SJCRH30 (cell line): Measurements from ENCODE around the gene ZFHX2. TPM values are rescaled to one million over a fixed set of nuclear protein-coding genes. Genes with fewer than 3 reads are reported as not detected.

Experiments
- DNase-seq, 2 experiments: peaks; one replicate each; pipeline ENCODE4 v3.0.0-alpha.2; 2015 to 2020
- H3K27ac ChIP-seq: fragments of 250-450 bp; sonication (Bioruptor Pico); 2 replicates; pipeline ENCODE4 v1.5.1; 2020; ENCODE audit warnings: mild to moderate bottlenecking, moderate library complexity
- H3K27me3 ChIP-seq: fragments of 250-450 bp; sonication (Bioruptor Pico); 2 replicates; pipeline ENCODE4 v1.5.1; 2020; ENCODE audit warnings: mild to moderate bottlenecking, moderate library complexity
- H3K36me3 ChIP-seq: fragments of 250-450 bp; sonication (Bioruptor Pico); 2 replicates; pipeline ENCODE4 v1.5.1; 2020; ENCODE audit warnings: mild to moderate bottlenecking, moderate library complexity
- H3K4me1 ChIP-seq: fragments of 250-450 bp; sonication (Bioruptor Pico); 2 replicates; pipeline ENCODE4 v1.5.1; 2020; ENCODE audit warnings: mild to moderate bottlenecking, moderate library complexity
- H3K4me3 ChIP-seq: fragments of 250-450 bp; sonication (Bioruptor Pico); 2 replicates; pipeline ENCODE4 v1.5.1; 2020; ENCODE audit warnings: mild to moderate bottlenecking, moderate library complexity
- H3K9me3 ChIP-seq: fragments of 250-450 bp; sonication (Bioruptor Pico); replicated peaks from 2 replicates; pipeline ENCODE4 v1.5.1; 2020; ENCODE audit warnings: mild to moderate bottlenecking, moderate library complexity
- total RNA-seq: library from RNA; depleted of rRNA; stranded (reverse); fragments of >200 nt; shearing (Covaris generic); gene quantifications from 2 replicates; pipeline ENCODE4 v1.2.3, GENCODE V29; 2014; rRNA removed

Gene ZFHX2
- total RNA-seq, 1 experiment from 2014 or later = 0.04 TPM

DNA sequence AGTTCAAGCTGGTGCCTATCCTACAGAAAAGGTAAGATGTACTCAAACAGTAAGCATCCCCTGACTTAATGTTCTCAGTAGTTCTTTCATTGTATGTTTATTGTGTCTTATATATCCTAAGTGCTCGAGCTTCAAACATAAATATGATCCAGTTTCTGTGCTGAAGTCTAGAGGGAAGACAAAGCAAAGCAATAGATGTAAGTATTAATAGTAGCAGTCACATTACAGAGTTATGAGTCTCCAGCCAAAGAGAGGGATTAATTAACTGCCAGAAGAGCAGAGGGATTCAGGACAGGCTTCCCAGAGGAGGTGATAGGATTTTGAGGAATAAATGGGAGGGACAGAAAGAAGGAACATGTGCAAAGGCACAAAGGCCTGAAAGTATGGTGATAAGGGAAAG lies 80.6 kb downstream of the ZFHX2 start:
- H3K27ac ChIP-seq = no peak overlapping the region
- no peak overlapping the region for H3K4me3 ChIP-seq
- H3K4me1 ChIP-seq = no peaks in the 10 kb centered on the region
- H3K27me3 ChIP-seq = no peaks in the 10 kb centered on the region
- no peaks in the 10 kb centered on the region for H3K9me3 ChIP-seq
- no peak for DNase-seq
- H3K36me3 ChIP-seq = peaks cover 38% of the 10 kb centered on the region

Other genes with a start within 250 kb of the ZFHX2 start
- gene PPP1R3E, start 248.9 kb downstream of the ZFHX2 start, total RNA-seq = 6.6 and 9.7 TPM in 2 replicates
- 19.0 and 22.3 TPM in 2 replicates for gene BCL2L2, start 244.9 kb downstream of the ZFHX2 start, total RNA-seq
- 129 and 141 TPM in 2 replicates for gene PABPN1, start 230.3 kb downstream of the ZFHX2 start, total RNA-seq
- gene SLC22A17, start 198.9 kb downstream of the ZFHX2 start, total RNA-seq = 2.7 and 2.8 TPM in 2 replicates
- 22.5 and 26.4 TPM in 2 replicates for gene EFS, start 186.6 kb downstream of the ZFHX2 start, total RNA-seq
- not detected in 2 replicates for gene IL25, start 179.0 kb downstream of the ZFHX2 start, total RNA-seq
- gene CMTM5, start 174.7 kb downstream of the ZFHX2 start, total RNA-seq = 0.32 and 0.46 TPM in 2 replicates
- not detected in 2 replicates for gene MYH6, start 143.5 kb downstream of the ZFHX2 start, total RNA-seq
- 0.20 and 0.23 TPM in 2 replicates for gene MYH7, start 116.1 kb downstream of the ZFHX2 start, total RNA-seq
- 76.5 and 85.2 TPM in 2 replicates for gene NGDN, start 82.1 kb downstream of the ZFHX2 start, total RNA-seq
- gene THTPA, start 4.5 kb upstream of the ZFHX2 start, total RNA-seq = 12.3 and 14.9 TPM in 2 replicates
- gene AP1G2, start 16.0 kb upstream of the ZFHX2 start, total RNA-seq = not detected in 2 replicates
- gene JPH4, start 27.0 kb upstream of the ZFHX2 start, total RNA-seq = 0.10 TPM in 2 replicates
- 0.84 and 0.99 TPM in 2 replicates for gene DHRS2, start 84.6 kb upstream of the ZFHX2 start, total RNA-seq